NCI-H2196 (cell line): ENCODE results near the gene FURIN.
"Not testable (repeated sequence)": the region's sequence is repeated elsewhere in the genome, so short reads cannot be mapped to it uniquely, and the experiment has no call there.

Experiments
- DNase-seq: peaks from one replicate; lab custom pipeline; 2025; ENCODE audit not compliant: unreplicated experiment; lab: John Stamatoyannopoulos, UW

Gene FURIN

GRCh38 chr15:90840954-90841353 lies 27.4 kb upstream of the FURIN start:
- no peak for DNase-seq

- no peak for DNase-seq
These were observed 23.7 kb upstream of the FURIN start for GRCh38 chr15:90844696-90845095.

DNA sequence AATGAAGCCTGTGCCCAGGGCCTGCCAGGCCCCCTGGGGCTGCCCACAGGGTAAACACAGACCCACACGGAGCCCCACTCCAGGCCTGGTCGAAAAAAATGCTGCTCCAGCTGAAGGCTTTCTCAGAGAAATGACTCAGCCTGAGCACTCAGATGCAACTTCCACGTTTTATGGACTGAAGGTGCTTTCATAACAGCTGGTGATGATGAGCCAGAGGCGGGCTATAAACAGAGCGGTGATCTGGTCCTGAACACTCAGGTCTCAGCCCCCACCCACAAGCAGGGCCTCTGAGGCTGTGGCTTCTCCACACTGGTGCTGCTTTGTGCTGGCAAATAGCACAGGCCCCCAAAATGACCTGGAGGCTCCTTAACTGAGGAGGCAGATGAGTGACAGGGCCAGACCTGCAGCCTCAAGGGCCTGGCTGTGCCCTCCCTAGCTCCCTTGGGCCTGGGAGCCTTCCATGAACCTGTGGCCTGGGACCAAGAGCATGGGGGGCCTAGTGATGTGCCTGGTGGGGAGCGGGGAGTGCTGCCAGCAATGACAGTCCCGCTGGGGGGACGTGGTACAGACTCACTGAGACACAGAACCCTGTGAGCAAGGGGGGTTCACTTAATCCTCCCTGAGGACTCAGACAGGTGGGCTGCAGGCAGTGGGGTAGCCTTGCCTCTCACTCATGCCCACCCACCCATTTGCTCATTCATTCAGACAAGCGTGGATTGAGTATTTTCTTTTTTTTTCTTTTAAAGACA lies 23.0 kb upstream of the FURIN start:
- DNase-seq: no peak

DNA sequence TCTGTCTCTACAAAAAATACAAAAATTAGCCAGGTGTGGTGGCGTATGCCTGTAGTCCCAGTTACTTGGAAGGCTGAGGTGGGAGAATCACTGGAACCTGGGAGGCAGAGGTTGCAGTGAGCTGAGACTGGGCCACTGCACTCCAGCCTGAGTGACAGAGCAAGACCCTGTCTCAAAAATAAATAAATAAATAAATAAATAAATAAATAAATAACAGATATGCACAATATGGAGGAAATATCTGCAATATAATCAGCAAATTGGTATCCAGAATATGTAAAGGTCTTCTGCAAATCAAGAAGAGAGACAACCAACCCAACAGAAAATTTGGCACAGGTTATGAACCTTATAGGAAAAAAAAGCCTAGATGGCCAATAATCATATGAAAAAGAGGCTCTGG lies 19.0 kb upstream of the FURIN start:
- not testable (repeated sequence) for DNase-seq

- no peak for DNase-seq
These were observed 17.3 kb upstream of the FURIN start for GRCh38 chr15:90851114-90851513.

- no peak for DNase-seq
These were observed 16.4 kb upstream of the FURIN start for GRCh38 chr15:90851940-90852339.

DNA sequence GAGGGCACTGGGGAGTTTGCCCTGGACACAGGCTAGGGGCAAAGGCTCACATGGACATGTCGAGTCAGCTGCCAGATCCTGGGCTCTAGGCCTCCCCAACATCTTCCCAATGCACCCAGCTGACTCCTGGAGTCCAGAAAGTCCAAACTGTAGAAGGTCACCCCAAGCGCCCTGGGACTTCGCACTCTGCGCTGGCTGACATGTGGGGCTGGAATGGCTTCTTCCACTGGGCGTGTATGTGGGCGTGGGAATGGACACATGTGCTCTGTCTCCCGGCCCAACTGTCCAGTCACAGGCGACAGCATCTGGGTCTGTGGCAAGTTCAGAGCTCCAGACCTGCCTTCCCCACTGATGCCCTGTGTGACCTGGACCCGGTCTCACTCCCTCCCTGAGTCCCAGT lies 13.2 kb upstream of the FURIN start:
- no peak for DNase-seq

DNA sequence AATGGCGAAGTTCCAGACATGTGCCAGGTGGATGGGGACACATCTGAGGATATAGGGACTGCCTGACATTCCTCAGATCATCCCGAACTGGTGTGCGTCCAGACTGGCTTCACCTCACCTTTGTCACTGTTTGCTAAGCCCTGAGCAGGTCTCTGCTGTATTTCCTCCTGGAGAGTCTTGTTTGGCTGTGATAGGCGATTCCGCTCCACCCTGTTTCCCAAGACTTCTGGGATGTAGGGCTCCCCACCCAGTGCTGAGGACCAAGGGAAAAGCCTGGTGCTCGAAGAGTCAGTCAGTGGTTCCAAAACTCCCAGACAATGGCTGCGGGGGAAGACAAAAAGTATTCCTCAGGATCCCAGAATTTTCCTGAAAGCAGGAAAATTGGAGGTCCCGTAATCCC lies 11.1 kb upstream of the FURIN start:
- no peak for DNase-seq

DNA sequence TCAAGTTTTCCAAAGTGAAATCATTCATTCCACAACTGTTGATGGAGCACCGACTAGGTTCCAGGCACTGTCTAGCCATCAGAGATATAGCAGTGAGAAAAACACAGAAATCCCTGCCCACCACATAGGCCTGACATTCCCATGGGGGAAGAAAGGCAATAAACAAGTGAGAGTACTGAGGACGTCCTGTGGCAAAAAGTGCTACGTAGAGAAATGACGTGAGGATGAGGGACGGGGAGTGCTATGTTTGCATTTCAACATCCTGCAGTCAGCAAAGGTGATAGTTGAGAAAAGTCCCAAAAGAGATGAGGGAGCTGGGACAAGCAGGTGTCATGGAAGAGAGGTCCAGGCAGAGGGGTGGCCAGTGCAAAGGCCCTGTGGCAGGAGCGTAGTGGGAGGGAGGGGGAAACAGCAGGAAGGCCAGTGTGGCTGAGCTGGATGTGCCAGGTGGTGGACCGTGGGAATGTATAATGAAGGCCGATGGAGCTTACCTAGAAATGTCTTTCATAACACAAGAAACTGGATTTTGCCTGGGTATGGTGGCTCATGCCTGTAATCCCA lies 10.4 kb upstream of the FURIN start:
- DNase-seq: no peak

GRCh38 chr15:90859234-90860131 lies 8.9 kb upstream of the FURIN start:
- DNase-seq: no peak

GRCh38 chr15:90860450-90860849 lies 7.9 kb upstream of the FURIN start:
- peak; percentile 16 for DNase-seq

DNA sequence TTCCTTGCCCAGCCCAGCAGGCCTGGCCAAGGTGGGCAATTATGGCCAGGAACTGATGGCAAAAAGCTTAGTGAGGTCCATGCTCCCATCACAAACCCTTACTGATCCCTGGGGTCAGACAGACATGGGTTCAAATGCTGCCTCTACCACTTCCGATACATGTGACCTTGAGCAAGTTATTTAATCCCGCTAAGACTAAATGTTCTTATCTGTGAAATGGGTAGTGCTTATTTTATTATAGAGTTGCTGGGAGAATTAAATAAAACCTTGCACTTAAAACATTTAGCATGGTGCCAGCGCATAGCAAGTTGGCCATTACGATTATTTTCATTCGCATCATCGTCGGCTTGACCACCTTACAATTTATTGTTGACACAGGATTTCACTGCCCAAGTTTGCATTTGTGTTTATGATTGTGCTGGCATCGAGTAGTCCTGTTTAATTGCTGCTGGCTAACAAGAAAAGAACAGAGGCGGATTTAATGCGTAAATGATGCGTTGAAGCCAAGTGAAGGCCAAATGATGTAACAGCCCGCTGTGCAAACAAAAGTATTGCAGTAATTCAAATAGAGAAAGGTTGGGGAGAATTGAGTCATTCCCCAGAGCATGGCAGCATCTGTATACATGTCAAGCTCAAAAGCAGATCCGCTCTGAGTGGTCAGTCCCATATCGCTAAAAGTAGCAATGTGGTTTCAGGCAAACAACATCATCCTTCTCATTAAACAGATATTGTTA lies 7.3 kb upstream of the FURIN start:
- peak; percentile 62 for DNase-seq

- DNase-seq: no peak
These were observed 5.9 kb upstream of the FURIN start for GRCh38 chr15:90862487-90862886.

- no peak for DNase-seq
These were observed 5.2 kb upstream of the FURIN start for GRCh38 chr15:90862964-90863778.

DNA sequence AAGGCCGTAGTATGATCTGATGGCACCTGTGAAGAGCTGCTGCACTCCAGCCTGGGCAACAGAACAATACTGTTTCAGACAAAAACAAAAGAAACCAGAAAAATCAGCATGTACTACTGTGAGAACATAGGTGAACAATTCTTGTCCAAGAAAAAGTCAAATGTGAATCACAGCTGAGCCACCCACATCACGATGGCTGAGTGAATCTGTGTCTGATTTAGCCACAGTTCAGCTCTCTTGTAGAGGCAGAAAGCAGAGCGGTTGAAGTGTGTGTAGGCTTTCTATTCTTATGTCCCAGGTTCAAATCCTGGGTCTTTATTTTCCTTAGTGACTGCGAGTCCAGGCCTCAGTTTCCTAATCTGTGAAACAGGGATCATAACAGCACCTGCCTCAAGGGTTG lies 4.4 kb upstream of the FURIN start:
- no peak for DNase-seq

GRCh38 chr15:90864507-90864906 lies 3.9 kb upstream of the FURIN start:
- no peak for DNase-seq

GRCh38 chr15:90865702-90866101 lies 2.7 kb upstream of the FURIN start:
- no peak for DNase-seq

DNA sequence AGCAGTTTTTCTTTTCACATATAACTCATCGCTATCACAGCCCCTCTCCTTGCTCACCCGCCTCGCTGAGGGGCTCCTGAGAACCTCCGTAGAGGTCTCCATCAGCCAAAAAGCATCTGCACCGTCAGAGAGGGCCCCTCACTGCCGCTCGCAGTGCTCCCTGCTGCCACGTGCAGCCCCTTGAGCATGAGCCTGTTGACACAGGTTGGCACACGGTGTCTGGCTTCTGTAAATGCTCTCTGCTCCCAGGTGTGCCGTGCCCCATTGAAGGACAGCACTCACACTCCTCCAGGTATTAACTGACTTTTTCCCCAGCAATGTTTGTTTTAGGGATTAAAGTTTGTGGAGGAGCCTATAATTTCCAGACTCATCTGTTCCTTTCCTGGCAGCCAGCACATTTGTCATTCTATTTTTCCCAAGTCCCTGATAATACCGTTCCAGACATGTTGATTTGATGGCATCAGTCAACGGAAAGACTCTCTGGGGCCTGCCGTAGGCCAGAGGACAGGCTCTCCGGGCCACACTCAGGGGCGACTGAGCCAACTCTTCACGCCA lies 2.1 kb upstream of the FURIN start:
- DNase-seq: no peak

- DNase-seq: no peak
These were observed 1.6 kb upstream of the FURIN start for GRCh38 chr15:90866800-90867199.

DNA sequence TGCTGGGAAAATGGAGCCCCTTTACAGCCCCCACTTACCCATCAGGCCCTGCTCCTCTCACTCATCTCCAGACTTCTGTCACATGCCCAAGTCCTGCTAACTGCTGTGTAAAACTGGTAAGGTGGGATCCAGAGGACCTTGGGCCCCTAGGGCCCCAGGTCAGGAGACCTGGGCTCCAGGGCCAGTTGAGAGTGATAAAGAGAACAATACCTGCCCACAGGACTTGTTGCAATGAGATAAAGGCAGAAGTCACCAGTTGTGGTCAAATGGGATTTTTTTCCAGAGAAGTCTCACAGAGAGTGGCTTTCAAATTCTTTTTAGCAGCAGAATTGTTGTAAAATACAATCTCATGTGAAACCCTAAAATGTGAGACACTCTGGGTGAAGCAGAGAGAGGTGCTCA lies 753 bp downstream of the FURIN start:
- no peak for DNase-seq
